Activated naive CD4-positive, alpha-beta T cell treated with anti-CD3 and anti-CD28 coated beads, Interleukin-2, amount 50 U/mL, for 16 hours (primary cell): ENCODE measurements around the gene TMEFF1.

Experiments used
- DNase-seq: peaks from one replicate; pipeline ENCODE4 v3.0.0-alpha.2; 2020

The TMEFF1 gene

GRCh38 chr9:100626949-100627348, 154.0 kb downstream of the TMEFF1 start:
- DNase-seq = no peak
